Spinal cord (tissue), 10 donors: ENCODE measurements around the gene SMIM15. TPM values are rescaled to one million over a fixed set of nuclear protein-coding genes. Genes with fewer than 3 reads are reported as not detected.

Source experiments
- DNase-seq, 6 donors: peaks; one replicate each; pipeline versions ENCODE4 v3.0.0 to v3.0.0-alpha.2; 2013 to 2015; ENCODE audit warnings: low spot score in 6 of 6, low read depth in 4 of 6
- H3K27ac ChIP-seq: one replicate; pipeline ENCODE4 v1.5.1; 2013; ENCODE audit warnings: low read depth, low read length, control low read depth
- H3K27me3 ChIP-seq: one replicate; pipeline ENCODE4 v1.6.1; 2013; ENCODE audit warnings: low read length; ENCODE audit not compliant: control insufficient read depth, insufficient read depth
- H3K36me3 ChIP-seq: one replicate; pipeline ENCODE4 v1.6.1; 2013; ENCODE audit warnings: low read length; ENCODE audit not compliant: control insufficient read depth, insufficient read depth
- H3K4me1 ChIP-seq: one replicate; pipeline ENCODE4 v1.6.1; 2013; ENCODE audit warnings: low read length; ENCODE audit not compliant: control insufficient read depth, insufficient read depth
- H3K4me3 ChIP-seq: one replicate; pipeline ENCODE4 v1.5.1; 2013; ENCODE audit warnings: low read depth, low read length, control low read depth
- H3K9me3 ChIP-seq: one replicate; pipeline ENCODE4 v1.6.1; 2013; ENCODE audit warnings: low read length; ENCODE audit not compliant: control insufficient read depth, insufficient read depth
- WGBS: methylation state at CpG from one replicate; pipeline ENCODE4 v1.1.5; 2013; ENCODE audit warnings: missing lambda C conversion rate; ENCODE audit not compliant: insufficient coverage; 5-methylcytosine and 5-hydroxymethylcytosine counted together
- polyA plus RNA-seq, 2 donors: library from polyadenylated mRNA; unstranded; fragments of 120-200 nt; gene quantifications; one replicate each; pipeline ENCODE4 v1.2.1, GENCODE V29; 2013; ENCODE audit not compliant: insufficient read length in 2 of 2
- total RNA-seq, 2 donors: library from RNA; depleted of rRNA in 1 of 2; stranded (reverse); fragments of 120-200 nt in 1 of 2; fragments of >200 nt in 1 of 2; gene quantifications; one replicate each; pipeline versions ENCODE4 v1.2.3 to v1.2.4, GENCODE V29; 2013 to 2014
- donor health status: healthy.

The SMIM15 gene
- total and polyA plus RNA-seq, 4 donors = 30.6 to 58.6 (median 43.0) TPM

DNA sequence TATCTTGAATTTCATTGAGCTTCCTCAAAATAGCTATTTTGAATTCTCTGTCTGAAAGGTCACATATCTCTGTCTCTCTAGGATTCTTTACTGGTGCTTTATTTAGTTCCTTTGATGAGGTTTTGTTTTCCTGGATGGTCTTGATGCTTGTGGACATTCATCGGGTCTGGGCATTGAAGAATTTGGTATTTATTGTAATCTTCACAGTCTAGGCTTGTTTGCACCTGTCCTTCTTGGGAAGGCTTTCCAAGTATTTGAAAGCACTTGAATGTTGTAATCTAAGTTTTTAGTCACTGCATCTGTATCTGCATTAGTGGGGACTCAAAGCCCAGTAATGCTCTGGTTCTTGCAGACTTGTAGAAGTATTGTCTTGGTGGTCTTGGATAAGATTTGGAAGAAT lies 47.8 kb downstream of the SMIM15 start:
- Histone ChIP-seq H3K36me3 (no peaks in the 10 kb centered on the region), H3K9me3 (no peaks in the 10 kb centered on the region), H3K27me3 (no peaks in the 10 kb centered on the region), H3K4me3 (no peak overlapping the region), H3K4me1 (no peaks in the 10 kb centered on the region), H3K27ac (no peak overlapping the region)
- DNase-seq = no peak
- 88% methylated on average over 1 of the region's 1 CpG for WGBS

Other genes starting within 250 kb of the SMIM15 start
- gene ERCC8, start 217.4 kb downstream of the SMIM15 start, total RNA-seq = 10 to 100 TPM; 26.7 to 30.4 TPM
- 10 to 100 TPM; 21.0 to 23.3 TPM for gene ERCC8, start 217.4 kb downstream of the SMIM15 start, polyA plus RNA-seq
- 10 to 100 TPM; 18.2 to 32.8 TPM for gene NDUFAF2, start 217.3 kb downstream of the SMIM15 start, total RNA-seq
- gene NDUFAF2, start 217.3 kb downstream of the SMIM15 start, polyA plus RNA-seq = 10 to 100 TPM; 39.4 to 40.2 TPM
- gene ZSWIM6, start 169.8 kb upstream of the SMIM15 start, total RNA-seq = 10 to 100 TPM; 14.5 to 31.5 TPM
- gene ZSWIM6, start 169.8 kb upstream of the SMIM15 start, polyA plus RNA-seq = 10 to 100 TPM; 29.1 to 32.2 TPM